ENCODE data around the gene MB21D2. TPM values are rescaled to one million over a fixed set of nuclear protein-coding genes. Genes with fewer than 3 reads are reported as not detected.

Gene MB21D2
- total and polyA plus RNA-seq, 2 of the 8 experiments (the other 6 are each of a cell fraction or from before 2014, with no cell fraction given) = 10.0 to 21.0 TPM

- Histone ChIP-seq H3K9ac (replicated peaks in 1 of 4; ENCODE audit: extremely low read depth in 1 of 4, low read depth in 3 of 4, low read length in 3 of 4) (no peak overlapping the region), H3K18ac (ENCODE audit: extremely low read depth, low read length) (no peak overlapping the region), H3K23me2 (ENCODE audit: low read depth, low read length) (no peaks in the 10 kb centered on the region), H2BK120ac (replicated peaks; ENCODE audit: low read depth, low read length) (no peak overlapping the region), H3K27me3 (replicated peaks in 1 of 4; ENCODE audit: control insufficient read depth in 3 of 4, extremely low read depth in 1 of 4, insufficient read depth in 3 of 4, low read length in 3 of 4) (no peaks in the 10 kb centered on the region), H3K4me3 (ENCODE audit: extremely low read depth in 1 of 4, insufficient read depth in 2 of 4, low read depth in 3 of 4, low read length in 4 of 4) (no peak overlapping the region), H3K79me1 (ENCODE audit: low read depth, low read length) (peaks cover 10% of the 10 kb centered on the region), H2AFZ (ENCODE audit: low read length) (no peak overlapping the region), H3K4me1 (replicated peaks in 1 of 4; ENCODE audit: control insufficient read depth in 3 of 4, insufficient read depth in 4 of 4, low read length in 3 of 4) (peaks cover 2 to 8% (median 4%) of the 10 kb centered on the region in 4 experiments; a peak in 4 of 7 replicates), H3K27ac (ENCODE audit: low read depth, low read length) (no peak overlapping the region), H2AK5ac (ENCODE audit: low read depth, low read length) (no peak overlapping the region), H3K79me2 (ENCODE audit: control insufficient read depth in 1 of 2, insufficient read depth in 2 of 2, low read length in 2 of 2) (peaks cover 0 to 81% of the 10 kb centered on the region in 2 experiments; a peak in 3 of 4 replicates), H4K5ac (ENCODE audit: insufficient read length, low read depth, low read length) (no peak overlapping the region), H2BK20ac (ENCODE audit: low read length) (no peak overlapping the region), H3K36me3 (ENCODE audit: control insufficient read depth in 2 of 4, insufficient read depth in 4 of 4, low read length in 3 of 4) (no peaks in the 10 kb centered on the region), H4K8ac (ENCODE audit: extremely low read depth, insufficient read depth, low read length) (no peak overlapping the region), H3K4me2 (ENCODE audit: insufficient read depth in 1 of 2, low read depth in 2 of 2, low read length in 2 of 2) (no peak overlapping the region), H2BK12ac (ENCODE audit: low read depth, low read length) (no peak overlapping the region), H3K23ac (ENCODE audit: insufficient read length) (no peak overlapping the region), H4K91ac (replicated peaks; ENCODE audit: insufficient read length, low read length) (no peak overlapping the region), H3K9me3 (ENCODE audit: insufficient read depth in 2 of 2, low read depth in 1 of 2, low read length in 1 of 2) (no peaks in the 10 kb centered on the region), H3K56ac (replicated peaks; ENCODE audit: insufficient read length, low read depth, low read length) (no peak overlapping the region), H2BK5ac (ENCODE audit: low read depth, low read length) (no peak overlapping the region), H3K4ac (replicated peaks; ENCODE audit: insufficient read length, low read depth, low read length) (no peak overlapping the region), H4K20me1 (replicated peaks in 1 of 2; ENCODE audit: control insufficient read depth in 1 of 2, insufficient read depth in 2 of 2, low read length in 2 of 2) (peaks cover 0 to 2% of the 10 kb centered on the region in 2 experiments), H2BK15ac (ENCODE audit: low read length) (no peak overlapping the region), H3K14ac (ENCODE audit: insufficient read length) (no peak overlapping the region)
- DNase-seq (ENCODE audit: low read depth in 1 of 2, low spot score in 2 of 2) (no peak), FAIRE-seq (no peak)
- ChIA-PET POLR2A (ENCODE audit: partially characterized antibody) (no interaction called here), CTCF (ENCODE audit: partially characterized antibody) (interaction anchor here (0.6 to 1.8 kb wide), 4 partner anchors 8 to 445 kb away, joined by 3 to 5 read pairs (median 4); no protein-coding TSS in a partner anchor)
- WGBS, 2 experiments (ENCODE audit: extremely low coverage in 1 of 2, insufficient coverage in 1 of 2, insufficient read length in 1 of 2, insufficient replicate concordance in 2 of 2, low coverage in 1 of 2, low lambda C conversion rate in 2 of 2, missing lambda C conversion rate in 1 of 2) = 83% methylated on average over 11 of the region's 11 CpGs; no CpG with 5 or more reads in 1 of the 2 experiments
- no peak for TF ChIP-seq EP300 (IDR thresholded peaks at IDR 0.05; ENCODE audit: borderline replicate concordance in 1 of 2, low read depth in 2 of 2, low read length in 2 of 2)
- TF ChIP-seq KDM1A (IDR thresholded peaks at IDR 0.05; ENCODE audit: borderline replicate concordance, low read length) = no peak
- TF ChIP-seq SAP30 (IDR thresholded peaks at IDR 0.05; ENCODE audit: insufficient read depth, insufficient replicate concordance, low read length) = no peak
- TF ChIP-seq POLR2AphosphoS5 (IDR thresholded peaks at IDR 0.05; ENCODE audit: low read depth, low read length) = no peak
- TF ChIP-seq EZH2 (IDR thresholded peaks at IDR 0.05; ENCODE audit: low read depth, low read length, severe bottlenecking) = no peak
- TF ChIP-seq CREB1 (IDR thresholded peaks at IDR 0.05) = no peak
- TF ChIP-seq BCL11A (IDR thresholded peaks at IDR 0.05; ENCODE audit: low read depth in 2 of 2, low read length in 2 of 2) = no peak
- no peak for TF ChIP-seq TEAD4 (IDR thresholded peaks at IDR 0.05; ENCODE audit: low read depth, low read length)
- no peak for TF ChIP-seq JUN (IDR thresholded peaks at IDR 0.05; ENCODE audit: low read depth, low read length)
Observed at GRCh38 chr3:192848371-192849233, 69.1 kb downstream of the MB21D2 start.

Data from H1 (cell line).